PFSK-1 (cell line): Measurements from ENCODE around the gene ZBTB43.

Source experiments
- SIN3A ChIP-seq: IDR thresholded peaks from 2 replicates; pipeline ENCODE4 v1.6.1; 2012; ENCODE audit warnings: mild to moderate bottlenecking, low read length, moderate library complexity, borderline replicate concordance; ENCODE audit not compliant: insufficient read depth
- TAF1 ChIP-seq: IDR thresholded peaks from 2 replicates; pipeline ENCODE4 v1.6.1; 2012; ENCODE audit warnings: low read length, control low read depth, borderline replicate concordance; ENCODE audit not compliant: insufficient read depth

- TF ChIP-seq SIN3A (no peak), TAF1 (no peak)
Observed at GRCh38 chr9:126832440-126832839, 27.6 kb downstream of the ZBTB43 start.
